T47D (cell line): Measurements from ENCODE around the gene GOLGA6L10.
"Not testable (repeated sequence)": the region's sequence is repeated elsewhere in the genome, so short reads cannot be mapped to it uniquely, and the experiment has no call there.

Experiments
- DNase-seq, 2 experiments: peaks; one replicate each; pipeline versions ENCODE4 v3.0.0 to v3.0.0-alpha.2; 2011 to 2012; ENCODE audit warnings: low read depth in 1 of 2, low spot score in 1 of 2
- JUND ChIP-seq: IDR thresholded peaks from 2 replicates; pipeline ENCODE4 v1.6.1; 2012; ENCODE audit warnings: low read depth
- in situ Hi-C: cut with HindIII; loops from 2 replicates; pipeline ENCODE4 v1.10.0; 2016; ENCODE audit warnings: low sequenced_read_pairs, low pct_unique_long_range_greater_than_20kb

Gene GOLGA6L10

GRCh38 chr15:82301296-82302016 is 47.8 kb downstream of the GOLGA6L10 start:
- no peak for TF ChIP-seq JUND
- no peak for DNase-seq
- in situ Hi-C loops: no loop called here

- in situ Hi-C loops: no loop called here
- no peak for TF ChIP-seq JUND
- DNase-seq: no peak
Measured at GRCh38 chr15:82300883-82301282, 48.4 kb downstream of the GOLGA6L10 start.

- DNase-seq, in situ Hi-C loops: not testable (repeated sequence)
Measured at GRCh38 chr15:82300326-82300725, 48.9 kb downstream of the GOLGA6L10 start.

- in situ Hi-C loops, DNase-seq: not testable (repeated sequence)
Measured at GRCh38 chr15:82299511-82299914, 49.8 kb downstream of the GOLGA6L10 start.

DNA sequence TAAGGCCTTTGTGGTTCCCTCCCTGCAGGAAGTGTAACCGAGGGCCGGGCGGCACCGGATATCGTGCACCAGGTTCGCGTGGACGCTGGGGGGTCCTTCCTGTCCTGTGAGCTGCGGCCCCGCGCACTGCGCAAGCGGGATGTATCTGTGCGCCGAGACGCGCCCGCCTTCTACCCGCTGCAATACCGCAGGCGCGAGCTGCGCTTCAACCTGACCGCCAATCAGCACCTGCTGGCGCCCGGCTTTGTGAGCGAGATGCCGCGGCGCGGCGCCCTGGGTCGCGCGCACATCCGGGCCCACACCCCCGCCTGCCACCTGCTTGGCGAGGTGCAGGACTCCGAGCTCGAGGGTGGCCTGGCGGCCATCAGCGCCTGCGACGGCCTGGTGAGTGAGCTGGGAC is 50.8 kb downstream of the GOLGA6L10 start:
- DNase-seq: no peak
- no peak for TF ChIP-seq JUND
- in situ Hi-C loops: no loop called here

DNA sequence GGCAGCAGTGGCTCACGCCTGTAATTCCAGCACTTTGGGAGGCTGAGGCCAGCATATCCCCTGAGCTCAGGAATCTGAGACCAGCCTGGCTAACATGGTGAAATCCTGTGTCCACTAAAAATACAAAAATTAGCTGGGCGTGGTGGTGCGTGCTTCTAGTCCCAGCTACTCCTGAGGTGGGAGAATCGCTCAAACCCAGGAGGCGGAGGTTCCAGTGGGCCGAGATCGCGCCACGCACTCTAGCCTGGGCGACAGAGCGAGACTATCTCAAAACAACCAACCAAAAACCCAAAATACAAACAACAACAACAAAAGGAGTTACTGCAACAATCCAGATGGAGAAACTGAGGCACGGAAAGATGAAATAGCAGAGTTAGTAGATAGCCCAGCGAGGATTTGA is 51.2 kb downstream of the GOLGA6L10 start:
- TF ChIP-seq JUND: no peak
- DNase-seq: no peak
- in situ Hi-C loops: no loop called here

DNA sequence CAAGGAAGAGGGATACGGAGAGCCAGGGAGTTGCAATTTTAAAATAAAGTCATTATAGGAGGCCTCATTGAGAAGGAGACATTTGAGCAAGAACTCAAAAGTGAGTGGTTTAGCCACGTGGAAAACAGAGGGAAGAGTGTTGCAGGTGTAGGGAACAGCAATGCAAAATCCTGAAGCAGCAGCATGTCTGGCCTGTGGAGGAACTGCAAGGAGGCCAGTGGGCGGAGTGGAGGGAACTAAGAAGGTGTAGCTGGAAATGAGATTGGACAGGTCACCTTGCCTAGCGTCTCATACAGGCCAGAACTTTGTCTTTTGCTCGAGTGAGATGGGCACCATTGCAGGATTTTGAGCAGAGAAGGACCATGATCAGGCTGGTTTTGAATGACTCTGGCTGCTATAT is 51.7 kb downstream of the GOLGA6L10 start:
- in situ Hi-C loops: no loop called here
- no peak for TF ChIP-seq JUND
- peak in 1 of 2 experiments; percentile 23 for DNase-seq

DNA sequence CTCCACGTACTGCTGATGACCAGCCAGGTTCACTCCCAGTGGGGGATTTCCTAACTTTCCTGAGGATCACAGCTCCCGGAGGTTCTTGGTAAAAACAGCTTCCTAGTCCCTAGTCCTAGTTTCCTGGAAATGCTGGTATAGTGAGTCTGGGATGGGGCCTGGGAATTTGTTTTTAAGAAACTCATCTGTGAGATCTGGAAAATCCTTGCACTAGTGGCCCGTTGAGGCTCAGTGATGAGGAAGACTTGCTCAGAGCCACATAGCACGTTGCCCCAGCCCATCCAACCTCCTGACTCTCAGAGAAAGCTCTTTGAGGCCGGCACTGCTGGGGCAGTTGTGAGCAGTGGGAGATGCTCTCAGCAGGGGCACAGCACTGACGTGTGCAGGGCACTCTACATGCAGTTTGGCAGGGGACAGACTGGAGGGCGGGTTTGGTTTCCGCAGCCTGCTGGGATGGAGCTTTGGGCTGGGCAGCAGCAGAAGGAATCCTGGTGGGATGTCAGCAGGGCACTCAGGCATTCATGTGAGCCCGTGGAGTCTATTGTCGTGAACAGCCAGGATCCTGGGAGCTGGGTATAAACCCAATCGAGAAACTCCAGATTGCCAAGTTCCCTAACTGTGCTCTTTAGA is 55.1 kb downstream of the GOLGA6L10 start:
- no peak for TF ChIP-seq JUND
- in situ Hi-C loops: no loop called here
- no peak for DNase-seq

DNA sequence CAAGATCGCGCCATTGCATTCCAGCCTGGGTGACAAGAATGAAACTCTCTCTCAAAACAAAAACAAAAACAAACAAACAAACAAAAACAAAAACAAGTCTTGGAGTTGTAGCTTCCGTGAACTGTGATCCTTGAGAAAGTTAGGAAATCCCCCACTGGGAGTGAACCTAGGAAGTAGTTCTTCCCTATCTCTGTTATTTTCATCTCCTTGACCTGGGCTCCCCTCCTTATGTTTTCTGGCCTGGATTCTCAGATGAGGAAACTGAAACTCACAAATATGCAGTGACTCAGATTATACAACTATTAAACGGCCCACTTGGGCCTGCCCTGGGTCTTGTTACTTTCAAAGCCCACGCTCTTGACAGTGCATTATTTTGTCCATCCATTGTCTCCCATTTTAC is 57.0 kb downstream of the GOLGA6L10 start:
- no peak for TF ChIP-seq JUND
- DNase-seq: no peak
- in situ Hi-C loops: no loop called here
